IPS-NIHi11 (cell line): Measurements from ENCODE around the gene FICD.

ENCODE experiments used
- DNase-seq: peaks from one replicate; pipeline ENCODE4 v3.0.0; 2012; ENCODE audit warnings: mixed read lengths, low spot score

The FICD gene

GRCh38 chr12:108567406-108568337, 52.6 kb downstream of the FICD start:
- no peak for DNase-seq

GRCh38 chr12:108568338-108569154, 53.5 kb downstream of the FICD start:
- no peak for DNase-seq
